Mucosa of descending colon (tissue), 3 donors: ENCODE data around the gene MED29. TPM values are rescaled to one million over a fixed set of nuclear protein-coding genes. Genes with fewer than 3 reads are reported as not detected.

Source experiments
- ATAC-seq: fragments of 200-7000 bp; cut with Tn5 transposase; one replicate; pipeline ENCODE4 v1.9.1; 2020; ENCODE audit warnings: mild to moderate bottlenecking, moderate library complexity
- DNase-seq, 3 donors: peaks; one replicate each; pipeline ENCODE4 v3.0.0-alpha.2; 2020
- H3K36me3 ChIP-seq: fragments of 200-600 bp; one replicate; pipeline ENCODE4 v1.8.0; 2021; ENCODE audit warnings: low read depth, mild to moderate bottlenecking
- H3K4me1 ChIP-seq: fragments of 200-600 bp; one replicate; pipeline ENCODE4 v1.8.0; 2021; ENCODE audit warnings: low read depth, mild to moderate bottlenecking
- H3K4me3 ChIP-seq: fragments of 200-600 bp; one replicate; pipeline ENCODE4 v1.8.0; 2021; ENCODE audit warnings: mild to moderate bottlenecking
- H3K9me3 ChIP-seq: fragments of 200-600 bp; one replicate; pipeline ENCODE4 v1.8.0; 2021; ENCODE audit warnings: mild to moderate bottlenecking
- CTCF ChIP-seq: fragments of 200-600 bp; IDR thresholded peaks from one replicate; pipeline ENCODE4 v1.8.0; 2022; ENCODE audit warnings: antibody characterized with exemption, mild to moderate bottlenecking
- intact Hi-C, 2 donors: fragments of 100-400 bp; cut with DNase I in 1 of 2; cut with micrococcal nuclease in 1 of 2; formaldehyde crosslinking; loops; one replicate each; pipeline versions ENCODE4 v1.11.0 to v1.11.1; 2022; cut with DNase I, micrococcal nuclease
- total RNA-seq, 3 donors: library from RNA; stranded (reverse); fragmentation: NEBNext Ultra II Directional in 2 of 3; extraction: Animal tissue kit (Norgen Biotek cat#: 25700) in 2 of 3; gene quantifications; one replicate each; pipeline versions ENCODE4 v1.2.1 to v1.2.4, GENCODE V29; 2021 to 2023
- donor health status: DM: no; HTN: no; CAD: no; lungs with moderate emphysema.
- donor health status: DM: no; HTN: no; CAD: no.
- donor health status: DM: no; HTN: yes; CAD: no.

MED29 gene
- total RNA-seq, 3 donors from 2014 or later: 28.4 to 31.2 (median 28.8) TPM

GRCh38 chr19:39380521-39381502, 10.4 kb upstream of the MED29 start:
- no peak for TF ChIP-seq CTCF
- ATAC-seq (no peak), DNase-seq (no peak)
- Histone ChIP-seq H3K4me3 (no peak overlapping the region), H3K9me3 (no peaks in the 10 kb centered on the region), H3K4me1 (no peaks in the 10 kb centered on the region), H3K36me3 (peaks cover 33% of the 10 kb centered on the region)
- intact Hi-C loops: no loop called here

- Histone ChIP-seq H3K4me3 (no peak overlapping the region), H3K9me3 (no peaks in the 10 kb centered on the region), H3K36me3 (peaks cover 36% of the 10 kb centered on the region), H3K4me1 (no peaks in the 10 kb centered on the region)
- DNase-seq (no peak), ATAC-seq (no peak)
- TF ChIP-seq CTCF: no peak
- intact Hi-C loops: no loop called here
Measured at GRCh38 chr19:39381910-39382611, 9.1 kb upstream of the MED29 start.

GRCh38 chr19:39382991-39383828, 8.0 kb upstream of the MED29 start:
- H3K36me3 ChIP-seq: peaks cover 28% of the 10 kb centered on the region
- no peak for DNase-seq
- intact Hi-C loops: no loop called here

GRCh38 chr19:39384839-39385568, 6.2 kb upstream of the MED29 start:
- peaks cover 16% of the 10 kb centered on the region for H3K36me3 ChIP-seq
- no peak for ATAC-seq
- TF ChIP-seq CTCF: no peak
- intact Hi-C loops: no loop called here
- no peak for DNase-seq
- H3K9me3 ChIP-seq: no peaks in the 10 kb centered on the region
- H3K4me1 ChIP-seq: peaks cover 4% of the 10 kb centered on the region
- H3K4me3 ChIP-seq: no peak overlapping the region

More at GRCh38 chr19:39382991-39383828, 8.0 kb upstream of the MED29 start:
- H3K9me3 ChIP-seq: no peaks in the 10 kb centered on the region
- H3K4me3 ChIP-seq: no peak overlapping the region
- no peak for ATAC-seq
- no peak for TF ChIP-seq CTCF
- no peaks in the 10 kb centered on the region for H3K4me1 ChIP-seq
